Fibroblast of skin of back (primary cell): ENCODE results near the gene EIF4E2.
A peak's percentile ranks its signal among the peaks of the same experiment; 100 is the strongest.
"Not testable (repeated sequence)": the region's sequence is repeated elsewhere in the genome, so short reads cannot be mapped to it uniquely, and the experiment has no call there.

Experiments
- DNase-seq: peaks from one replicate; pipeline ENCODE4 v3.0.0-alpha.2; 2013

The EIF4E2 gene

GRCh38 chr2:232522623-232523401, 27.7 kb upstream of the EIF4E2 start:
- DNase-seq: no peak

GRCh38 chr2:232523402-232523681, 27.1 kb upstream of the EIF4E2 start:
- DNase-seq: no peak

GRCh38 chr2:232523682-232524597, 26.5 kb upstream of the EIF4E2 start:
- DNase-seq: peak; percentile 44

- DNase-seq: no peak
These were observed 25.7 kb upstream of the EIF4E2 start for GRCh38 chr2:232524771-232525170.

- no peak for DNase-seq
These were observed 25.3 kb upstream of the EIF4E2 start for GRCh38 chr2:232525199-232525598.

GRCh38 chr2:232525791-232526371, 24.6 kb upstream of the EIF4E2 start, which contains the start of gene CHRND:
Gene CHRND (plus strand): TSS chr2:232526160. CDS start chr2:232526216, 56 bp downstream.
- DNase-seq: no peak

GRCh38 chr2:232526372-232526941, 24.0 kb upstream of the EIF4E2 start:
- DNase-seq: no peak

- no peak for DNase-seq
These were observed 22.5 kb upstream of the EIF4E2 start for GRCh38 chr2:232527905-232528470.

GRCh38 chr2:232528746-232529460, 21.6 kb upstream of the EIF4E2 start:
- no peak for DNase-seq

GRCh38 chr2:232529806-232530547, 20.5 kb upstream of the EIF4E2 start:
- DNase-seq: no peak

GRCh38 chr2:232530626-232531260, 19.7 kb upstream of the EIF4E2 start:
- DNase-seq: no peak

GRCh38 chr2:232532419-232532818, 18.1 kb upstream of the EIF4E2 start:
- no peak for DNase-seq

GRCh38 chr2:232532821-232533220, 17.7 kb upstream of the EIF4E2 start:
- not testable (repeated sequence) for DNase-seq

- DNase-seq: no peak
These were observed 16.4 kb upstream of the EIF4E2 start for GRCh38 chr2:232533944-232534710.

- no peak for DNase-seq
These were observed 15.4 kb upstream of the EIF4E2 start for GRCh38 chr2:232534940-232535651.

- DNase-seq: no peak
These were observed 14.5 kb upstream of the EIF4E2 start for GRCh38 chr2:232535761-232536530.

GRCh38 chr2:232537079-232537478, 13.4 kb upstream of the EIF4E2 start:
- DNase-seq: no peak

GRCh38 chr2:232537499-232537898, 13.0 kb upstream of the EIF4E2 start:
- DNase-seq: no peak
